ENCODE data around the gene TNIK.

GRCh38 chr3:171257251-171258203 lies 202.7 kb downstream of the TNIK start:
- TF ChIP-seq EZH2 (IDR thresholded peaks at IDR 0.05; ENCODE audit: borderline replicate concordance, low read depth, low read length, poor library complexity, severe bottlenecking), result no peak
- TF ChIP-seq CTCF (conservative IDR thresholded peaks at IDR 0.05; ENCODE audit: low read depth, low read length), result no peak

Measured in A673 (cell line).